HG02678 (cell line): Measurements from ENCODE around the gene CADM1.

Experiments used
- ATAC-seq: cut with Tn5 transposase; IDR thresholded peaks from one replicate; pipeline ENCODE4 v1.9.1; 2021; ENCODE audit warnings: mild to moderate bottlenecking, moderate library complexity; ENCODE audit not compliant: unreplicated experiment

Gene CADM1

GRCh38 chr11:115518983-115519628, 14.9 kb upstream of the CADM1 start:
- ATAC-seq = no peak

GRCh38 chr11:115515647-115516395, 11.6 kb upstream of the CADM1 start:
- ATAC-seq = no peak

- no peak for ATAC-seq
Measured at GRCh38 chr11:115506954-115507675, 2.9 kb upstream of the CADM1 start.

- no peak for ATAC-seq
Measured at GRCh38 chr11:115505175-115505574, 960 bp upstream of the CADM1 start.

- ATAC-seq = peak; percentile 8
Measured at GRCh38 chr11:115503886-115504275, 334 bp downstream of the CADM1 start.

GRCh38 chr11:115503083-115503885, 931 bp downstream of the CADM1 start:
- ATAC-seq = peak; percentile 8

- no peak for ATAC-seq
Measured at GRCh38 chr11:115502636-115503082, 1.6 kb downstream of the CADM1 start.

GRCh38 chr11:115501893-115502589, 2.2 kb downstream of the CADM1 start:
- no peak for ATAC-seq

- ATAC-seq = no peak
Measured at GRCh38 chr11:115501502-115501892, 2.7 kb downstream of the CADM1 start.

- ATAC-seq = no peak
Measured at GRCh38 chr11:115500547-115501501, 3.4 kb downstream of the CADM1 start.

- no peak for ATAC-seq
Measured at GRCh38 chr11:115499891-115500290, 4.3 kb downstream of the CADM1 start.

- ATAC-seq = no peak
Measured at GRCh38 chr11:115499241-115499799, 4.9 kb downstream of the CADM1 start.

GRCh38 chr11:115498354-115498753, 5.9 kb downstream of the CADM1 start:
- no peak for ATAC-seq

- no peak for ATAC-seq
Measured at GRCh38 chr11:115497303-115497702, 6.9 kb downstream of the CADM1 start.

GRCh38 chr11:115496892-115497291, 7.3 kb downstream of the CADM1 start:
- ATAC-seq = no peak

GRCh38 chr11:115493905-115494304, 10.3 kb downstream of the CADM1 start:
- ATAC-seq = no peak

GRCh38 chr11:115493488-115493887, 10.7 kb downstream of the CADM1 start:
- no peak for ATAC-seq

GRCh38 chr11:115489466-115489865, 14.7 kb downstream of the CADM1 start:
- ATAC-seq = no peak

GRCh38 chr11:115488945-115489344, 15.3 kb downstream of the CADM1 start:
- no peak for ATAC-seq
